Endometrial microvascular endothelial cells (primary cell): ENCODE measurements around the gene FAM219B. TPM values are rescaled to one million over a fixed set of nuclear protein-coding genes. Genes with fewer than 3 reads are reported as not detected.
"Not testable (repeated sequence)": the region's sequence is repeated elsewhere in the genome, so short reads cannot be mapped to it uniquely, and the experiment has no call there.

ENCODE experiments used
- in situ Hi-C: cut with HindIII; loops from 2 replicates; pipeline ENCODE4 v1.10.0; 2017; ENCODE audit warnings: low sequenced_read_pairs, low pct_unique_long_range_greater_than_20kb; ENCODE audit errors: inconsistent ontology term
- total RNA-seq: library from RNA; depleted of rRNA; stranded (reverse); fragments of >200 nt; gene quantifications from one replicate; pipeline ENCODE4 v1.2.3, GENCODE V29; 2015; ENCODE audit errors: inconsistent ontology term

The FAM219B gene
- total RNA-seq, 1 donor from 2014 or later, result 30.4 TPM

GRCh38 chr15:74906067-74906449, 593 bp downstream of the FAM219B start:
- in situ Hi-C loops, result no loop called here

- in situ Hi-C loops, result no loop called here
Measured at GRCh38 chr15:74904190-74904805, 2.4 kb downstream of the FAM219B start.

GRCh38 chr15:74903676-74904075, 3.0 kb downstream of the FAM219B start:
- in situ Hi-C loops, result no loop called here

- in situ Hi-C loops, result no loop called here
Measured at GRCh38 chr15:74902295-74903075, 4.2 kb downstream of the FAM219B start.

GRCh38 chr15:74901612-74902063, 5.0 kb downstream of the FAM219B start:
- in situ Hi-C loops, result no loop called here

GRCh38 chr15:74897300-74897701, 9.3 kb downstream of the FAM219B start:
- in situ Hi-C loops, result no loop called here

- in situ Hi-C loops, result no loop called here
Measured at GRCh38 chr15:74896316-74896715, 10.3 kb downstream of the FAM219B start.

GRCh38 chr15:74895830-74896229, 10.8 kb downstream of the FAM219B start:
- in situ Hi-C loops, result no loop called here

GRCh38 chr15:74894383-74894782, 12.3 kb downstream of the FAM219B start:
- in situ Hi-C loops, result not testable (repeated sequence)

- in situ Hi-C loops, result no loop called here
Measured at GRCh38 chr15:74893627-74894026, 13.0 kb downstream of the FAM219B start.

GRCh38 chr15:74892931-74893330, 13.7 kb downstream of the FAM219B start:
- in situ Hi-C loops, result no loop called here

GRCh38 chr15:74892313-74892712, 14.3 kb downstream of the FAM219B start:
- in situ Hi-C loops, result no loop called here

GRCh38 chr15:74891469-74891868, 15.2 kb downstream of the FAM219B start:
- in situ Hi-C loops, result no loop called here

GRCh38 chr15:74890665-74890960, 16.0 kb downstream of the FAM219B start:
- in situ Hi-C loops, result no loop called here

GRCh38 chr15:74889883-74890664, 16.6 kb downstream of the FAM219B start, which contains the start of gene MPI:
TSS of gene MPI (plus strand) at chr15:74890042. CDS start at chr15:74890074, 32 bp downstream.
- in situ Hi-C loops, result no loop called here

GRCh38 chr15:74889390-74889882, 17.2 kb downstream of the FAM219B start:
- in situ Hi-C loops, result no loop called here

GRCh38 chr15:74888716-74889115, 17.9 kb downstream of the FAM219B start:
- in situ Hi-C loops, result no loop called here

- in situ Hi-C loops, result not testable (repeated sequence)
Measured at GRCh38 chr15:74887537-74888193, 19.0 kb downstream of the FAM219B start.

GRCh38 chr15:74885461-74885860, 21.2 kb downstream of the FAM219B start:
- in situ Hi-C loops, result no loop called here
